ENCODE results near the gene ZSCAN21. TPM values are rescaled to one million over a fixed set of nuclear protein-coding genes. Genes with fewer than 3 reads are reported as not detected.

ZSCAN21 gene
- total RNA-seq, 4 donors from 2014 or later = 14.0 to 23.8 (median 19.2) TPM

- Histone ChIP-seq H3K4me1 (peaks cover 21 to 26% of the 10 kb centered on the region in 2 donors), H3K27me3 (no peaks in the 10 kb centered on the region), H3K4me3 (replicated peaks in 1 of 3) (peak overlapping the region; percentile 66 to 87 (median 85)), H3K27ac (peak overlapping the region; percentile 35 to 83 (median 47)), H3K9me3 (no peaks in the 10 kb centered on the region), H3K36me3 (peaks cover 11 to 16% of the 10 kb centered on the region in 2 donors)
- WGBS, 2 donors = 1% methylated on average over 26 to 29 of the region's 34 CpGs
- peak in 1 of 2 donors; percentile 9 for DNase-seq
- intact Hi-C loops (cut with DNase I) = loop anchor here (5.0 kb wide), 1 partner anchor 89 kb away; no protein-coding TSS in a partner anchor
- TF ChIP-seq CTCF (IDR thresholded peaks at IDR 0.05) (no peak), POLR2A (IDR thresholded peaks at IDR 0.05) (no peak)
Observed at GRCh38 chr7:100080907-100081534, 31.4 kb downstream of the ZSCAN21 start.

GRCh38 chr7:100081535-100082102, 32.0 kb downstream of the ZSCAN21 start, which contains the start of gene ZNF3:
TSS of gene ZNF3 (minus strand) at chr7:100081723. CDS start at chr7:100077357, 4,366 bp downstream.
- peak; percentile 99 for DNase-seq
- H3K9me3 ChIP-seq = no peaks in the 10 kb centered on the region
- peak in 1 of 2 donors; percentile 54 for TF ChIP-seq POLR2A (IDR thresholded peaks at IDR 0.05)
- peak; percentile 65 to 97 (median 89) for TF ChIP-seq CTCF (IDR thresholded peaks at IDR 0.05)
- peaks cover 21 to 26% of the 10 kb centered on the region in 2 donors for H3K4me1 ChIP-seq
- H3K36me3 ChIP-seq = peaks cover 5 to 10% of the 10 kb centered on the region in 2 donors
- intact Hi-C loops (cut with DNase I) = loop anchor here (5.0 kb wide), 1 partner anchor 89 kb away; no protein-coding TSS in a partner anchor
- H3K27ac ChIP-seq = peak within 1 kb of the TSS; percentile 83 to 89 (median 85)
- peak within 1 kb of the TSS; percentile 66 to 87 (median 85) for H3K4me3 ChIP-seq (replicated peaks in 1 of 3)
- H3K27me3 ChIP-seq = no peaks in the 10 kb centered on the region
- WGBS, 2 donors = 0 to 1% methylated on average over 7 to 25 of the region's 55 CpGs

GRCh38 chr7:100082978-100083377, 33.4 kb downstream of the ZSCAN21 start:
- TF ChIP-seq CTCF (IDR thresholded peaks at IDR 0.05) (no peak), POLR2A (IDR thresholded peaks at IDR 0.05) (no peak)
- DNase-seq = no peak
- no peaks in the 10 kb centered on the region for H3K9me3 ChIP-seq
- H3K4me1 ChIP-seq = peaks cover 24 to 26% of the 10 kb centered on the region in 2 donors
- H3K27me3 ChIP-seq = no peaks in the 10 kb centered on the region
- H3K4me3 ChIP-seq (replicated peaks in 1 of 3) = no peak overlapping the region
- no peaks in the 10 kb centered on the region for H3K36me3 ChIP-seq
- intact Hi-C loops (cut with DNase I) = loop anchor here (5.0 kb wide), 1 partner anchor 91 kb away; no protein-coding TSS in a partner anchor
- H3K27ac ChIP-seq = peak overlapping the region; percentile 65 to 85 (median 83)
- 71 to 74% methylated on average over 4 of the region's 4 CpGs for WGBS, 2 donors

- Histone ChIP-seq H3K9me3 (no peaks in the 10 kb centered on the region), H3K4me3 (replicated peaks in 1 of 3) (no peak overlapping the region), H3K27ac (no peak overlapping the region), H3K27me3 (no peaks in the 10 kb centered on the region), H3K4me1 (peaks cover 15 to 31% of the 10 kb centered on the region in 2 donors), H3K36me3 (no peaks in the 10 kb centered on the region)
- 76 to 78% methylated on average over 3 of the region's 3 CpGs for WGBS, 2 donors
- intact Hi-C loops (cut with DNase I) = no loop called here
- TF ChIP-seq CTCF (IDR thresholded peaks at IDR 0.05) = no peak
- no peak for TF ChIP-seq POLR2A (IDR thresholded peaks at IDR 0.05)
- DNase-seq = no peak
Observed at GRCh38 chr7:100085515-100085914, 35.9 kb downstream of the ZSCAN21 start.

Measured in thyroid gland (tissue), 4 donors.